Fibroblast of pulmonary artery (primary cell): ENCODE data around the gene SRBD1.
A peak's percentile ranks its signal among the peaks of the same experiment; 100 is the strongest.

Experiments
- DNase-seq: peaks from one replicate; pipeline ENCODE4 v3.0.0-alpha.2; 2010; ENCODE audit warnings: low read depth
- H3K4me3 ChIP-seq: replicated peaks from 2 replicates; pipeline ENCODE4 v1.5.1; 2011; ENCODE audit warnings: low read depth, mild to moderate bottlenecking, control low read depth, low read length, moderate library complexity
- CTCF ChIP-seq: IDR thresholded peaks from 2 replicates; pipeline ENCODE4 v1.5.1; 2011; ENCODE audit warnings: mild to moderate bottlenecking, control low read depth, low read length, inconsistent platforms; ENCODE audit errors: missing control alignments

The SRBD1 gene

GRCh38 chr2:45459860-45460259, 151.2 kb downstream of the SRBD1 start:
- no peak overlapping the region for H3K4me3 ChIP-seq
- DNase-seq: no peak
- no peak for TF ChIP-seq CTCF

GRCh38 chr2:45458909-45459563, 152.0 kb downstream of the SRBD1 start:
- no peak for TF ChIP-seq CTCF
- H3K4me3 ChIP-seq: no peak overlapping the region
- DNase-seq: peak; percentile 75

GRCh38 chr2:45457211-45457945, 153.7 kb downstream of the SRBD1 start:
- H3K4me3 ChIP-seq: no peak overlapping the region
- TF ChIP-seq CTCF: no peak
- no peak for DNase-seq

GRCh38 chr2:45452866-45453265, 158.2 kb downstream of the SRBD1 start:
- no peak for TF ChIP-seq CTCF
- DNase-seq: peak; percentile 87
- no peak overlapping the region for H3K4me3 ChIP-seq

- no peak overlapping the region for H3K4me3 ChIP-seq
- no peak for TF ChIP-seq CTCF
- DNase-seq: no peak
These were observed 160.4 kb downstream of the SRBD1 start for GRCh38 chr2:45450634-45451033.

GRCh38 chr2:45448217-45448616, 162.8 kb downstream of the SRBD1 start:
- DNase-seq: no peak
- TF ChIP-seq CTCF: no peak
- no peak overlapping the region for H3K4me3 ChIP-seq
